ENCODE measurements around the gene RPL13A.
"Not testable (repeated sequence)": the region's sequence is repeated elsewhere in the genome, so short reads cannot be mapped to it uniquely, and the experiment has no call there.

RPL13A gene

GRCh38 chr19:49458567-49458903 lies 28.9 kb upstream of the RPL13A start:
- DNase-seq, result no peak

DNA sequence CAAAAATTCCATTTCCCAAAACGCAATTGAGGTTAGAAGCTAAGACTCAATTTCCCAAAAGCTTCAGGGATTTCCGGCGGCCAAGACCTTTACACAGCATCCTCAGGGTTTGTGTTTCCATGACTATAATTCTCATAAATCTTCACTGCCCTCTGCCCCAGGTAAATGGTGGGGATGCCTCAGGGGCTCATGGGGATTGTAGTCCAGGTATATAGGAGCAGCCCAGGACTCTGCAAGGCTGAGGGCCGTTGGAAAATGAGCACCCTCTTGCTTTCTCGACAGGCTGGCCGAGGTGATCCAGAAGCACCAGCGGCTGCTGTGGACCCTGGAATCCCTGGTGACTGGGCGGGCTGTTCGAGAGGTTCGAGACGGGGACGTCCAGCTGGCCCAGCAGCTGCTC lies 28.0 kb upstream of the RPL13A start:
- DNase-seq, result no peak

DNA sequence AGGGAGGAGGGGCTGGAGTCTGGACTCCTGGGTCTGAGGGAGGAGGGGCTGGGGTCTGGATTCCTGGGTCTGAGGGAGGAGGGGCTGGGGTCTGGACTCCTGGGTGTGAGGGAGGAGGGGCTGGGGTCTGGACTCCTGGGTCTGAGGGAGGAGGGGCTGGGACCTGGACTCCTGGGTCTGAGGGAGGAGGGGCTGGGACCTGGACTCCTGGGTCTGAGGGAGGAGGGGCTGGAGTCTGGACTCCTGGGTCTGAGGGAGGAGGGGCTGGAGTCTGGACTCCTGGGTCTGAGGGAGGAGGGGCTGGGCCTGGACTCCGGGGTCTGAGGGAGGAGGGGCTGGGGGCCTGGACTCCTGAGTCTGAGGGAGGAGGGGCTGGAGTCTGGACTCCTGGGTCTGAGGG lies 26.3 kb upstream of the RPL13A start:
- not testable (repeated sequence) for DNase-seq

GRCh38 chr19:49461656-49462055 lies 25.8 kb upstream of the RPL13A start:
- DNase-seq, result no peak

- no peak for DNase-seq
Measured at GRCh38 chr19:49462492-49462891, 24.9 kb upstream of the RPL13A start.

DNA sequence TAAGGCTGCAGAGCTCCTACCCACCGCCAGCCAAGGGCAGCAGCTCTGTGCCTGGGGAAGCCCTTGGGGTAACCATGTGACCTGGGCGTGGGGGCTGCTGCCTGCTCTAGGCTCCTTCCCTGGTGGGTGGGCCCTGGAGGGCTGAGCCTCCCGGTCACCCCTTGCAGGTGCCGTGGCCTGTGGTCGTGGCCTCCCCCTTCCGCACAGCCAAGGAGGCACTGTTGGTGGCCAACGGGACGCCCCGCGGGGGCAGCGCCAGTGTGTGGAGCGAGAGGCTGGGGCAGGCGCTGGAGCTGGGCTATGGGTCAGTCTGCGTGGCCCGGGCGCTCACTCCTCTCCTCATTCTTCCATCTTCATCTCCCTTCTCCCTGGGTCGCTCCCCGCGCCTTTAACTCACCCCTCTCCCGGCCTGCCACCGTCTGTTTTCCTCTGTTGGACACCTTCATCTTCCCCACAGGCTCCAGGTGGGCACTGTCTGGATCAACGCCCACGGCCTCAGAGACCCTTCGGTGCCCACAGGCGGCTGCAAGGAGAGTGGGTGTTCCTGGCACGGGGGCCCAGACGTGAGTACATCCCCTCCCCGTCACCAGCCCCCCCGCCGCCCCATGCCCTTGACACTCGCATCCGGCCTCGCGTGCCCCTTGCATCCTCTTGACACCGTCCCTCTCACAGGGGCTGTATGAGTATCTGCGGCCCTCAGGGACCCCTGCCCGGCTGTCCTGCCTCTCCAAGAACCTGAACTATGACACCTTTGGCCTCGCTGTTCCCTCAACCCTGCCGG lies 23.3 kb upstream of the RPL13A start:
- DNase-seq, result no peak

DNA sequence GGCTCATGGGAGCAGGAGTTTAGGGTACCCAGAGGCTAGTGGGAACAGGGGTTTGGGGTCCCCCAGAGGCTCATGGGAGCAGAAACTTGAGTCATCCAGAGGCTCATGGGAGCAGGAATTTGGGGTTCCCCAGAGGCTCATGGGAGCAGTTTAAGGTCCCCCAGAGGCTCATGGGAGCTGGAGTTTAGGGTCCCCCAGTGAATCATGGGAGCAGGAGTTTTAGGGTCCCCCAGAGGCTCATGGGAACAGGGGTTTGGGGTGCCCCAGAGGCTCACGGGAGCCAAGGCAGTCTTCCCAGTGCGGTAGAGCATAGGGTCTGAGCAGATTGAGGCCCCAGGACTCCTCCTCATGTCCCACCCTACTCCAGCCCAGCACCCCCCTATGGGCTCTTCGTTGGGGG lies 22.0 kb upstream of the RPL13A start:
- DNase-seq, result no peak

DNA sequence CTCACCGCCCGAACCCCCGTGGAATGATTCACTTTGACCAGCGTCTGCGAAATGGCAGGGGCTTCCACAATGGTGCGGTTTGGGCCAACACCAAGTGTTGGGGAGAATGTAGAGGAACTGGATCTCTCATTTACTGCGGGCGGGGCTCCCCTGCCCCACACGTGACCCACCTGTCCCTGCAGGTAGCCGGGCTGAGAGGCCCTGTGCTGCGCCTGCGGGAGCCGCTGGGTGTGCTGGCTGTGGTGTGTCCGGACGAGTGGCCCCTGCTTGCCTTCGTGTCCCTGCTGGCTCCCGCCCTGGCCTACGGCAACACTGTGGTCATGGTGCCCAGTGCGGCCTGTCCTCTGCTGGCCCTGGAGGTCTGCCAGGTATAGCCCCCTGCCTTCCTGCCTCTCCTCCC lies 19.2 kb upstream of the RPL13A start:
- DNase-seq, result no peak

DNA sequence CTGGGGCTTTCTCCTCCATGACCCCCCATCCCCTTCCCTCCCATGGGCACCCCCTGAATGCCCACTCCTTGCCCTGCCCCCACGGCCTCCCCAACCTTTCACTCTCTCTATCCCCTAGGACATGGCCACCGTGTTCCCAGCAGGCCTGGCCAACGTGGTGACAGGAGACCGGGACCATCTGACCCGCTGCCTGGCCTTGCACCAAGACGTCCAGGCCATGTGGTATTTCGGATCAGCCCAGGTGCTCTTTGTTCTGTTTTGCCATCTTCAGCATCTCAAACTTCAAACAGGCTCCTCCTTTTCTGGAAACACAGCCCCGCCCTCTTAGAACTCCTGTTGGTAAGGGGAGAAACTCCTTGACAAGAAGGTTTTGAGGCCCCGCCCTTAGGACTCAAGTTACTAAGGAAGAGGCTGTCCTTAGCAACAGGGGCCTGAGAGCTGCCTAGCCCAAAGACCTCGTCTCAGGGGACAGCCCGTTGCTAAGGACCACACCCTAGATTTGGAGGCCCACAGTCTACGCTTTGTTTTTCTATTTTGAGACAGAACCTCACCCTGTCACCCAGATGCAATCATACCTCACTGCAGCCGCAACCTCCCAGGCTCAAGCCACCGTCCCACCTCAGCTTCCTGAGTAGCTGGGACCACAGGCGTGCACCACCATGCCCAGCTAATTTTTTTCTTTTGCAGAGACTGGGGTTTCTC lies 18.5 kb upstream of the RPL13A start:
- DNase-seq, result peak; percentile 80

DNA sequence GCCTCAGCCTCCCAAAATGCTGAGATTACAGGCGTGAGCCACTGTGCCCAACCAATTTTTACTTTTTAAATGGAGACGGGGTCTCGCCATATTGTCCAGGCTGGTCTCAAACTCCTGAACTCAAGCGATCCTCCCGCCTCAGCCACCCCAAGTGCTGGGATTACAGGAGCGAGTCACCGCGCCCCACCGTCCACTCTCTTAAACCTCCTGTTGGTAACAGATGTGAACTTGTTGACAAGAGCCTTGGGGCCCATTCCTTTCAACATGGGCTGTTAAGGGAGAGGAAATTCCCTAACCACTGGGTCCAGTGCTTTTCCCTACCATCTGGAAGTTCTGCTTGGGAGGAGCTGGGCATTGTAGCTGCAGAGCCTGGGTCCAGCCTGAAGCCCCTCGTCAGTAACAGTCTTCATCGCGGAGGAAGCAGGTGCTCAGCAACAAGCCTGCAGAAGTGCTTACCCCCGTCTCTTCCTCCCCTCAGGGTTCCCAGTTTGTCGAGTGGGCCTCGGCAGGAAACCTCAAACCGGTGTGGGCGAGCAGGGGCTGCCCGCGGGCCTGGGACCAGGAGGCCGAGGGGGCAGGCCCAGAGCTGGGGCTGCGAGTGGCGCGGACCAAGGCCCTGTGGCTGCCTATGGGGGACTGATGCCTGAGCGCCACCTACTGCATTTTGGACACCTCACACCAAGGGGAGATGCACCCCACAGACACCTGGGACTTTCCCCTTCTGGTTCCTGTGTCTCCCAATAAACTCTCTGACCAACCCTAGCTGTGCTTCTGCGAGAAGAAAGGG lies 17.4 kb upstream of the RPL13A start:
- DNase-seq, result peak; percentile 66

GRCh38 chr19:49470615-49470978 lies 16.8 kb upstream of the RPL13A start:
- no peak for DNase-seq

DNA sequence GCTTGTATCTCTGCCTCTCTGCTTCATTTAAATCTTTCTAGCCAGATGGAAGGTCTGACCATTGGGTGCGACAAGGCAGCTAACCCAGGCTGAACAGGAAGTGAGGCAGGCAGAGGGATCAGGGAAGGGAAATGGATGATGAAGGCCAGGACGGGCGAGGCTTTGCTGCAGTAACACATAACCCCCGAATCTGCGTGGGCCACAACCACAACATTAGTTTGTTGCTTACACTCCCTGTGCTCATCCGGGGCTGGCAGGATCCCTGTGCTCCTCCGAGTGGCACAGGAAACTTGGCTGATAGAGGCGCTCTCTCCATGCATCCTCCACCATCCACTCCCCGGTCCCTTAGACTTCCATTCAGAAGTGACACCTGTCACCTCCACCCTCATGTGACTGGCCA lies 14.5 kb upstream of the RPL13A start:
- no peak for DNase-seq

DNA sequence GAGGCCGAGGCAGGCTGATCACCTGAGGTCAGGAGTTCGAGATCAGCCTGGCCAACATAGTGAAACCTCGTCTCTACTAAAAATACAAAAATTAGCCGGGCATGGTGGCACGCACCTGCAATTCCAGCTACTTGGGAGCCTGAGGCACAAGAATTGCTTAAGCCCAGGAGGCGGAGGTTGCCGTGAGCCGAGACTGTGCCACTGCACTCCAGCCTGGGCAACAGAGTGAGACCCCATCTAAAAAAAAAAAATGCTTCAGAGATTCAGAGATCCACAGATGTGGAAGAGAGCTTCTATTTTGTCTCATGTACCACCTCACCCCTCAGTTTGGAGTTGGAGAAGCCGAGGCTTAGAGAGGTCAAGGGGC lies 13.9 kb upstream of the RPL13A start:
- not testable (repeated sequence) for DNase-seq

DNA sequence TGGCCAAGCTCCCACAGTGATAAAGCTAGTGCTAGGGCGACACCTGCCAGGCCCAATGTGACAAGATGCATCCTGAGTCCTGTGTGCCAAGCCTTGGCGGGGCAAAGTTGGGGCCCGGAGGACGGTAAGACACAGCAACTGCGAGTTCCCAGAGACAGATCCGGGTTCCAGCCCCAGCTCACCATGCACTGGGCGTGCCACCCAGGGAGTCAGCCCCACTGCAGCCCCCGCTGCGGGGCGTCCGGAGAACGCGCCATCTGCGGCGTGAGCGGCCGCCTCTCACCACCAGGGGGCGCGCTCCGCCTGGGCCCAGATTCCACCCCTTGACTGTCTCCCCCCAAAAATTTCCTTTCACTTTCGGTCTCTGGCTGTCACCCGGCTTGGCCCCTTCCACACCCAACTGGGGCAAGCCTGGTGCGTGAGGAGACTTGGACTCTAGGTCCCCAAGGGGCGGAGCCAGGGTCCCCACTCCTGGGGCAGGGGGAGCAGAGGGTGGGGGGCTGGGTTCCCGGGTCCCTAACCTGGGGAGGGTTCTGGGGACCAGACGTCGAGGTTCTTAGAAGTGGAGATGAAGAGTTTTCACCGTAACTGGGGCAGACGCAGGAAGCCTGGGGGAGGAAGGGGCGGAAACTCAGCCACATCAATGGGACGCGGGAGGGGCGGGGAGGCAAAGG lies 13.4 kb upstream of the RPL13A start, which contains the start of gene FLT3LG:
Gene FLT3LG, plus strand, starts transcription at position 348 of the 674 bp plus-strand sequence. CDS start 425 bp downstream, outside the sequence.
- peak; percentile 85 for DNase-seq

DNA sequence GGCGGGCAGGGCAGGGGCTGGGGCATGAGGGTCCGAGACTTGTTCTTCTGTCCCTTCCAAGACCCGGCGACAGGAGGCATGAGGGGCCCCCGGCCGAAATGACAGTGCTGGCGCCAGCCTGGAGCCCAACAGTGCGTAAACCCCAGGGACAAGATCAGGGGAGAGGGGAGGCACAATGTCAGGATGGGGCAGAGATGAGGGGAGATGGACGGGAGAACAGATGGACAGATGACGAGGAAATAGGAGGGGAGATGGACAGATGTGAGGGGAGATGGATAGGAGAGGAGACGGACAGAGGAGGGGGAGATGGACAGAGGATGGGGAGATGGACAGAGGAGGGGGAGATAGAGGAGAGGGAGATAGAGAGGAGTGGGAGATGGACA lies 12.9 kb upstream of the RPL13A start:
- DNase-seq, result no peak

GRCh38 chr19:49475191-49475917 lies 12.1 kb upstream of the RPL13A start:
- DNase-seq, result no peak

DNA sequence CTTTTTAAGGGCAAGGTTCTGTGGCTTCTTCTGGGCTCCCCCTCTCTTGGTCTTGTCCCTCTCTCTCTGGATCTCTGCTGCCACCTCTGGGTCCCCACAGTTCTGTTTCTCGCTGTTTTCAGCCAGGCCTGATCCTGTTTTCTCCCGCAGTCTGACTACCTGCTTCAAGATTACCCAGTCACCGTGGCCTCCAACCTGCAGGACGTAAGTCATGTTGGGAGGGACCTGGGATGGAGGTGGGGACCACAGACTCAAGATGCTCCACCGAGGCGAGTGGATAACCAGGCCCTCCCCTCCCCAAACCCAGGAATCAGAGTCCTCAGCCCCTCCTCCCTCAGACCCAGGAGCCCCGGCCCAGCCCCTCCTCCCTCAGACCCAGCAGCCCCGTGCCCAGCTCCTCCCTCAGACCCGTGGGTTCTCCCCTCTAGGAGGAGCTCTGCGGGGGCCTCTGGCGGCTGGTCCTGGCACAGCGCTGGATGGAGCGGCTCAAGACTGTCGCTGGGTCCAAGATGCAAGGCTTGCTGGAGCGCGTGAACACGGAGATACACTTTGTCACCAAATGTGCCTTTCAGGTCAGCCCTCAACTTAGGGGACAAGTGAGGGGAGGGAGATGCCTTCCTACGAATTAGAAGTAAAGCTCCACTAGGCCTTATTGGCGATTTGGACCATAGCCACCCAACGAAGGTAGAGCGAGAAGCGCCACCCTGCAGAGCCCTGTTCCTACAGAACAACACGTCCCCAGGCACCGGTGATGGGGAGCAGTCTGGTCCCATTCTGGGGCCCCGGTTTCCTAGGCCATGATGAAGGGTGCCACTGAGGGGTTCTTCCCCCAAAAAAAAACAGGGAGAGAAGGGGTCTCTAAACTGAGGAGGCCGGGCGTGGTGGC lies 11.2 kb upstream of the RPL13A start:
- DNase-seq, result peak; percentile 54

DNA sequence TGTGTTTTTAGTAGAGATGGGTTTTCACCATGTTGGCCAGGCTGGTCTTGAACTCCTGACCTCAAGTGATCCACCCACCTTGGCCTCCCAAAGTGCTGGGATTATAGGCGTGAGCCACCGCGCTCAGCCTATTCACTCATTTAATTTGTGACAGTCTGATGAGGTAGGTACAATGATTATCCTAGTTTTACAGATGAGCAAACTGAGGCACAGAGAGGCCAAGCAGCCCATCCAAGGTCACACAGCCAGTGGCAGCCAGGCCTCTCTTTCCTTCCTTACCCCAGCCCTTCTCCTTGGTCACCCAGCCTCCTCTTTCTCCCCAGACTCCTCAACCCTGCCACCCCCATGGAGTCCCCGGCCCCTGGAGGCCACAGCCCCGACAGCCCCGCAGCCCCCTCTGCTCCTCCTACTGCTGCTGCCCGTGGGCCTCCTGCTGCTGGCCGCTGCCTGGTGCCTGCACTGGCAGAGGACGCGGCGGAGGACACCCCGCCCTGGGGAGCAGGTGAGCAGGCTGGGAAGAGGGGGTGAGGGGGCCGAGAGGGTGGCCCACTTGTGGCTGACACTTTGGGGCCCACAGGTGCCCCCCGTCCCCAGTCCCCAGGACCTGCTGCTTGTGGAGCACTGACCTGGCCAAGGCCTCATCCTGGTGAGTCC lies 7.3 kb upstream of the RPL13A start:
- no peak for DNase-seq

GRCh38 chr19:49481020-49481683 lies 6.3 kb upstream of the RPL13A start:
- no peak for DNase-seq

DNA sequence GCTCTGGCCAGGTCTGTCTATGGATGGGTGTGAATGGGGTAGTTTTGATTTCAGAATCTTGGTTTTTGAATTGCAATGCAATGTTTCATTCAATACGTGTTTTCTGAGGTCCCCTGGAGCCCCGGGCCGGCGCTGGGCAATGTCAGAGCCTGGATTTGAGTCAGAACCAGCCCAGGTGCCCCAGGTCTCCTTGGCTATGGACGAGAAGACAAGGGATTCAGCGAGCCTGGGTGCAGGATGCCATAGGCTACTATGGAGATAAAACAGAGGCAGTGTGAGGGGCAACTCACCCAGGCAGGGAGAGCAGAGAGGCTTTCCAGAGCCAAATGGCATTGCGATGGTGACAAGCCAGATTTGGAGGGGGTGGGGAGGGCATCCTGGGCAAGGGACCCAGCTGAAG lies 1.2 kb upstream of the RPL13A start:
- no peak for DNase-seq

Measured in T-helper 9 cell (primary cell).